HG02973 (cell line): Measurements from ENCODE around the gene EVA1C.
"Not testable (repeated sequence)": the region's sequence is repeated elsewhere in the genome, so short reads cannot be mapped to it uniquely, and the experiment has no call there.

Experiments
- ATAC-seq: cut with Tn5 transposase; IDR thresholded peaks from one replicate; pipeline ENCODE4 v1.9.1; 2021; ENCODE audit warnings: moderate library complexity; ENCODE audit not compliant: unreplicated experiment

Gene EVA1C

DNA sequence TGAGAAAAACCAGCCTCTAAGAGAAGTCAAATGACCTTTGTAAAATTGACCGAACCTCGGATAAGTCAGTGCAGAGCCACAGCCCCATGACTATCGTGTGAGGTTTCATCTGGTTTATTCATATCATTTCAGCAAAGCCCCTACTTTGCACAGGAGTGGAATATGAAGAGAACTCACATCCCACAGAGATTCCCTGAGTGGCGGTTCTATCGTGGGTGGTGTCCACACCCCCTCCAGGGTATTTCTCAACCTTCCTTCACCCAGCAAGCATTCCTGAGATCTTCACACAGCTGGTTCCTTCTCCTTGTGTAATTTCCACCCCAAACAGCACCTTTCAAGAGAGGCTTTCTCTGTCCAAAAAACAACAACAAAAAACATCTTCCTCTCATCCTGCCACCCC is 47.5 kb downstream of the EVA1C start:
- no peak for ATAC-seq

DNA sequence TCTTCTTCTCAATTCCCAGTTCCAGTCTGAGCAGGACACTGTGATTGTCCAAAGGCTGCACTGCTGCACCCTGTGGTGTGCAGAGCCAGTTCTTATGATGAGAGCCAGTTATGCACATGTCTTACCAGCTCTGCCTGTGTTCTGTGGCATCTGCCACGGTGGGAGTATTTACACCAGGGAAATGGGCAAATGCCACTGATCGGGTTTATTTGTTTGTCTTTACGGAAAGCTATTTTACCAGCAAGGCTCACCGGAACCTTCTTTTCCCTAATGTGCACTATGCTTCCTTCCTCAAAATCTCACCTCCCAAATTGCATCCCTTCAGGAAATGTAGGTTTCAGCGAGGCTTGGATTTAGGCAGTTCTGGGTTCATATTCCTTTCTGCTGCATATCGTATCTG is 49.0 kb downstream of the EVA1C start:
- no peak for ATAC-seq

DNA sequence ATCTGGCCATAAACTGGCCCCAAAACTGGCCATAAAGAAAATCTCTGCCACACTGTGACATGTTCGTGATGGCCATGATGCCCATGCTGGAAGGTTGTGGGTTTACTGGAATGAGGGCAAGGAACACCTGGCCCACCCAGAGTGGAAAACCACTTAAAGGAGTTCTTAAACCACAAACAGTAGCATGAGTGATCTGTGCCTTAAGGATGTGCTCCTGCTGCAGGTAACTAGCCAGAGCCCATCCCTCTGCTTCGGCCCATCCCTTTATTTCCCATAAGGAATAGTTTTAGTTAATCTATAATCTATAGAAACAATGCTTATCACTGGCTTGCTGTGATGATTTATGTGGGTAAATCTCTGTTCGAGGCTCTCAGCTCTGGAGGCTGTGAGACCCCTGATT is 50.1 kb downstream of the EVA1C start:
- not testable (repeated sequence) for ATAC-seq

DNA sequence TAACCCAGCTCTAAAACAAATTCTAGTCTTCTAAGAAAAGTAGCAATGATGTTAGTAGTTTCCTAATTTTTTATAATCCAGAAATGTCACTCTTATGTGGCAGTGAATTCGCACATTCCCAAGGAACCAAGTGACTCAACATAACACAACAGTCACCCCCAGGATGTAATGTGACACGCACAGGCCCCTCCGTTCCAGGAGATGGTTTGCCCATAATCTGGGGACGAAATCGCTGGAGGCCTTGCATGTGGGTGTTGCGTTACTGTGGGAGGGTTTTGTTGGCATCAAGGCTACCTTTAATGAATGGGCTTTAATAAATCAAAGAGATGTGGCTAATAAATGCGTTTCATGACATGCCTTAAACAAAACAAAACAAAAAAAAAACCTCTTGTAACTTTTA is 50.9 kb downstream of the EVA1C start:
- ATAC-seq = no peak

DNA sequence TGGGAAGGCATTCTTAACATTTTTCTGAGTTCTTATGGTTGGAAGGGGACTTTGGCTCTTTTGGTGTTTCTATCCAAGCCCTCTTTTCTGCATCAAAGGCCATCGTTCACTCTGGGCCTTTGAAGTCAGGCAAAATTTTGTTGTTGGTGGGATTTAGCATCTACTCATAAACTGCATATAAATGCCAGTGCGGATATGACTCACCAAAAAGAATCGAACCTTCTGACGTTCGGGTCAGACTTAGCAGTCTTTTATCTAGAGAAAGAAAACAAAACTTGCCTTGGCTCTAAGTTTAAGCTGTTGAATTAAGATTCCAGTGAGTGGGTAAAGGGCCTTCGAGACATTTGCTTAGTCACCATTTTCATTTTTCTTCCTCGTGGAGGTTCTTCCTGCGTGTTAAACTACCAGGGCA is 51.4 kb downstream of the EVA1C start:
- no peak for ATAC-seq

DNA sequence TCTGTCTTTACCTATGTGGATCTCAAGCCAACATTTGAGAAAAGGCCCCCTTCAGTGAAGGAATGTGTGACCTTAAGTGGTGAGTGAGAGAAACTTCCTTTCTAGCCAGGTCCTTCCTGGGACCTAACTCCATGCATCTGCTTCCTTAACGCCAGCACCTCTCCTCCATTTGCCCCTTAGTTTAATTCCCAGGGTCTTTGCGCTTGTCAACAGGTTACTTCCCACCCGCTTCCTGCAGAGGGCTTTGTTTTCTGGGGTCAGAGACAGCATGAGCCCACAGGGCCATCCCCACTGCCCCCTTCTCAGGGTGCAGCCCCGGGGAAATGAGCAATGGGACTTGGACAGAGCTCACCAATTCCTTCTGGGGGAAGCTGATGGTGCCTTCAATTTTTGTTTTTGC is 54.8 kb downstream of the EVA1C start:
- no peak for ATAC-seq

DNA sequence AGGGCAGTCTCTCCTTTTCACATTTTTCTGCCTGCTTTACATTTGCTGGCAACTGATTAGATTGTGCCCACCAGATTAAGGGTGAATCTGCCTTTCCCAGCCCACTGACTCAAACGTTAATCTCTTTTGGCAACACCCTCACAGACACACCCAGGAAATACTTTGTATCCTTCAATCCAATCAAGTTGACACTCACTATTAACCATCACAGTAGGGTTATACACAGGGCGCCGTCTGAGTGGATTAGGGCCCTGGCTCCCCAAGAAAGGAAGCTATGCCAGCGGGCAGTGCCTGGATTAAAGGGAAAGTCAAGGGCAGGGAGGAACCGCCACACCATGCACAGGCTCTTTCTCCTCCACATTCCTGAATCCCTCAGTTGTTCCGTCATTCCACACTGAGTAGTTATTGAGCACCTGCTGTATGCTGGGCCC is 56.2 kb downstream of the EVA1C start:
- no peak for ATAC-seq

DNA sequence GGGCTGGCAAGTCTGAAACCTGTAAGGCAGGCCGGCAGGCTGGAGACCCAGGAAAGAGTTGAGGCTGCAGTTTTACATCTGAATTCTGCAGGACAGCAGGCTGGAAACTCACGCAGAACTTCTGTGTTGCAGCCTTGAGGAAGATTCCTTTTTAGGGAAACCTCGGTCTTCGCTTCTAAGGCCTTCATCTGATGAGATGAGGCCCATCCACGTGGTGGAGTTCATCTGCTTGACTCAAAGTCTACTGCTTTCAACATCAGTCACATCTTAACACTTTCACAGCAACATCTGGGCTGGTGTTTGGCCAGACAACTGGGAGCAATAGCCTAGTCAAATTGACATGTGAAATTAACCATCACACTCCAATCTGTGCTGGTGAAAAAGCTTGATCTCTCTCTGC is 57.1 kb downstream of the EVA1C start:
- ATAC-seq = no peak

DNA sequence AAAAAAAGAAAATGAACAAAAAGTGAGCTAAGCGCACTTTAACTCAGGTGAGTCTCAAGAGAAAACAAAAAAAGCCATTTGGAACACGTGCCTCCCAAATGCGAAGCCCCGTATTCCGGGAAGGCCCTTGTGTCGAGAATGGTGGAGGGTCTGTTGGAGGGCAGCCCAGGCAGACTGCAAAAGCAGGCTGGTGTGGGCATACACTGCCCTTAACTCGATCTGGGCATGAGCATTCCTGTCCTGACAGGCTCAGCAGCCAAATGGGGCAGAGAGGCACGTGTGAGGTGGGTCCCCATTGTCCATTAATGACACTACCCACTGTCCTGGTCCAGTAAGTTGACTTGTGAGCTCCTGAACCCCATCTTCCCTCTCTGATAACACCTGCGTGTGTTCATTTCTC is 57.7 kb downstream of the EVA1C start:
- no peak for ATAC-seq

DNA sequence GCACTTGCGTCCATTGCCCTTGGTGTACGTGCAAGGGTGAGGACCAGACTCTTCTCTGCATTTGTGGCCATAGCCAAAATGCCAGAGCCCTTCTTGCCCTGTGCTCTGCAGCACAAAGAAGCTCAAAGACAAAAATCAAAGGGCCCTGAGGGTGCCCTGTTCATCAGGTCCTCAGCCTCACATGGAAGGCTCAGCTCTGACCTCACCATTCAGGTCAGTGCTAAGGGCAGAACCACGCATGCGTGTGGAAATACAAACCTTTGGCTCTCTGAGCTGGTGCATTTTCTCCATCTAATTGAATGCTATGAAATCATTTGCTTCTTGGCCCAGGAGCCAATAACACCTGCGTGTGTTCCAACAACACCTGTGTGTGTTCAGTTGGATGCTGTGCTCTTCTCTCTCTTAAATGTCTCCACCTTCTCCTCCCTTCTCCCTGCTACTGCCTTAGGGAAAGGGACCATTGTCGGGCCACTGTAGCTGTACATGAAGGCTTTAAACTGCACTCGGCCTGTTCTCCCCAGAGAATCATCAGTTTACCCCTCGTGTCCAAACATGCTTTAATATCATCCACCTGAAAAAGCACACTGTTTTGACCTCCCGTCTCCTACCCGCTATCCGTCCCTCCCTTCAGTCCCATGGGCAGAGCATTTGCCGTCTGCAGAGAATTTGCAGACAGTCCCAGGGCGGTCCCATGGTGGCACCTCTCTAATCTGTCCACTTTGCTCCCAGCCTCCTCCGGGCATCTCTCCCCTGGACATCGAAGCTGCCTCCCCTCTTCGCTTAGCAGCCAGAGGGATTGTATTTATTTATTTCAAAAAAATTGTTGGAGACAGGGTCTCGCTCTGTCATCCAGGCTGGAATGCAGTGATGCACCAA is 60.6 kb downstream of the EVA1C start:
- ATAC-seq = no peak

DNA sequence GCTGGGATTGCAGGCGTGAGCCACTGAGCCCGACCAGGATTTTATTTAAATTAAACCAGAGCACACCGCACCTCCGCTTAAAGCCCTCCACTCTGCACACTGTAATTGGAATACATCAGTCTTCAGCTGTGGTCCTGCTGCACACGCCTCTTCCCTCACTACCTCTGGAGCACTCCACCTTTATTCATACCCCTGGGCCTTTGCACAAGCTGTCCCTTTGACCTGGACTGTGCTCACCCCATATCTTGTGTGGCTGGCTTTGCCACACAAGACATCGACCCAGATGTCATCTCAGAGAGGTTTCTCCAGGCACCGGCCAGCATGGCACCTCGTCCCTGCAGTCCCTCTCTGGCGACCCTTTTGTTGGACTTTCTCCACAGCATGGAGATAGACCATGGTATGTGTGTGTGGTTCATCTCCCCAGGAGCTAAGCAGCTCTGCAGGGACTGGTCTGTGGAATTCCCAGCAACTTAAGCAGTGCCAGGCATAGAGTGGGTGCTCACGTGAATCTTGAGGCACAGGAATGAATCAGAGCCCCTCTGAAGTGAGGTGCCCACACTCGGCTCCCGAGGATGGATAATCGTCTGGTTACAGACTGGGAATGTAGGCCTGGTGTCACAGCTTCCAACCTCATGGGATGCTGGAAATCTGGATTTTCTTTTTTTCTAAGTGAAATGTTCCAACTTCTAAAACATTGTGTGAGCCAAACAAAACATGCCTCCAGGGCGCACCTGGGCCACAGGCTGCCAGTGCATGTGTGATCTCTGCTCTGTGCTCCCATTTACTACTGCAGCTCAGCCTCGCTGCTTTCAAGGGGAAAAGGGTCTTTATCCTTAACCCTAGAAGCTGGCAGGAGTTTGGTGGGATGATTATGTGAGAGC is 61.9 kb downstream of the EVA1C start:
- ATAC-seq = no peak

DNA sequence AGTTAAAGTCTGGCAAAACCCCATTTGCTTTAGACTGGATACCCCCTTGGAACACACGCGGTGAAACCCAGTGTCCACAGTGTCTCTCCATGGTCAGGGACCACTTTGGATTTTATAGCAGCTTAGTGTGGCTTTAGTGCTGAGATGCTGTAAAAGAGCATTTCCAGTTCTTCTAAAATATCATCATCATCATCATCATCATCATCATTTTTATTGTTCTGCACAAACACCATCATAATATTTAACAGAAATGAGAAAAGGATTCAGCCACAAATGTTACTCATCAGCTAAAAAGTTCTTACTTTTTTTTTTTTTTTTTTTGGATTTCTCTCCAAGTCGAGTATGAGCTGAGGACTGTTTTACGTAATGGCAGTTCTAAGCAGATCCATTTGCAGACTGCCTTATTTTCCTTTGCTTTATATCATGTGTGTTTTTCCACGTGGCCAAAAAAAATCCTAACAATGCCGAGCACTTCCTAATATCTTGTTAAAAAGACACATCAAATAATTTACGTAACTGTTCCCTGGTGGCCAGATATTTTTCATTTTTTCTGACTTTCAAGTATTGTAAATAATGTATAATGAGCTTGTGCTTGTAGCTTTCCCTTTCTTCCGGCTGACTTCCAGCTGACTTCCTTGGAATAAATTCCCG is 62.8 kb downstream of the EVA1C start:
- ATAC-seq = no peak

DNA sequence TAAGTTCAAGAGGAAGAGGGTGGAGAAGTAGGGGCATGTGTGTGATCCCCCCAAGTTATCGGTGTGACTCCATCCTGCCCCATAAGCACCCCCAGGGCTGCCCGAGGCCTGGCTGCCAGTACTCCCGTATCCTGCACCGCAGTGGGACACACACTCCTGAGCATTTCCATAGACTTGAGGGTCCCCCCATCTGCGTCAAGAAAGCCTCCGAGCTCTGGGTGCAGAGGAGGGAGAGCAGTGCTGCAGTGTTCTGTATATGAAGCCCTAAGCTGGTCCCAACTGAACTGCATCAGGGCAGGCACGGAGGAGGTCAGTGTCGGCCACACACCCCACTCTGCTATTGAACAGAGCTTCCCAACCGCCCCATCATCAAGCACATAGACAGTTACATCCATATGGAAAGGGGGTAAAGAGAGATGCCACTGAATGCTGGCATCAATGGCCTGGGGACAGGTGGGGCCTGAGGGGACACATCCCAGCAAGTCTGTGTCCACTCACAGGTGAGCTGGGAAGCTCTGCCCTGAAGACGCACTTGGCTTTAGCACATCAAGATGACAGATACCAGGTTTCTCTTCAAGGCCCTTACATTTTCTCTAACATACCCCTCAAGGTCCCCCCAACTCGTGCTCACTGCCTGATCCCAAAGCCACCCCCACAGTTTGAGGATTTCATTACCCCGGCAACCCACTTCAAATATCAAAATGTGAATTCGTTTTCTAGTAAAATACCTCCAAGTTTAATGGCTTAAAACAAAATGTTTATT is 64.3 kb downstream of the EVA1C start:
- no peak for ATAC-seq

DNA sequence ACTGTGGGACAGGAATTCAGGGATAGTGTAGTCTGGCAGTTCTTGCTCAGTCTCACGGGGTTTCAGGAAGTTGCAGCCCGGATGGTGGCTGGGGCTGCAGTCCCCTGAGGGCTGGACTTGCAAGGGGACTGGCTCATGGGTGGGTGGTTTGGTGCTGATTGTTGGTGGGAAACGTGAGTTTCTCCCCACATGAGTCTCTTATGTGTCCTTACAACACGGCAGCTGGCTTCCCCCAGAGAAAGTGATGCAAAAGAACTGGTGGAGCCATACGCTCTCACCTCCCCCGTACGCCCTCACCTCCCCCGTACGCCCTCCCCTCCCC is 64.9 kb downstream of the EVA1C start:
- no peak for ATAC-seq

DNA sequence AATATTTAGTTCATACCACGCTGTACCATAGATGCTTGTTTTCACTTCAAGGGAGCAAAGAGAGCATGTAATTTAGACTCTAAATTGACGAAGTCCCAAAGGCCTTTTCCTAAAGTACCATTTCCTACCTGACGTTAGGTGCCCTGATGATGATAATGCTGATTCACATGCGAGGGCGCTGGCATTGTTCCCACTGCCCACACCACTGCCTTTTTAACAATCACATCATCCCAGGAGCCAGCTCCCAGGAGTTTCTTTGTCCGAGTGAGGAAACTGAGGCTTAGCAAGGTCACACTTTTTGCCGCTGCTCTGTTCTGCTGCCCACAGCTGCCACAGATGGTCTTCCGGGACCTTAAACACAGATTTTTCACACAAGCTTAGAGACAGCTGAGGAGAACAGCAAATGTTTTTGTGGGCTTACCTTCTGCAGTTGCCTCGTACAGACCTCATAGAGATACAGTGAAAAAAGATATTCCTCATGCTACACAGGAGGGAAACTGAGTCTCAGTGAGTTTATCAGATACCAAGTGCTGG is 69.4 kb downstream of the EVA1C start:
- ATAC-seq = no peak

DNA sequence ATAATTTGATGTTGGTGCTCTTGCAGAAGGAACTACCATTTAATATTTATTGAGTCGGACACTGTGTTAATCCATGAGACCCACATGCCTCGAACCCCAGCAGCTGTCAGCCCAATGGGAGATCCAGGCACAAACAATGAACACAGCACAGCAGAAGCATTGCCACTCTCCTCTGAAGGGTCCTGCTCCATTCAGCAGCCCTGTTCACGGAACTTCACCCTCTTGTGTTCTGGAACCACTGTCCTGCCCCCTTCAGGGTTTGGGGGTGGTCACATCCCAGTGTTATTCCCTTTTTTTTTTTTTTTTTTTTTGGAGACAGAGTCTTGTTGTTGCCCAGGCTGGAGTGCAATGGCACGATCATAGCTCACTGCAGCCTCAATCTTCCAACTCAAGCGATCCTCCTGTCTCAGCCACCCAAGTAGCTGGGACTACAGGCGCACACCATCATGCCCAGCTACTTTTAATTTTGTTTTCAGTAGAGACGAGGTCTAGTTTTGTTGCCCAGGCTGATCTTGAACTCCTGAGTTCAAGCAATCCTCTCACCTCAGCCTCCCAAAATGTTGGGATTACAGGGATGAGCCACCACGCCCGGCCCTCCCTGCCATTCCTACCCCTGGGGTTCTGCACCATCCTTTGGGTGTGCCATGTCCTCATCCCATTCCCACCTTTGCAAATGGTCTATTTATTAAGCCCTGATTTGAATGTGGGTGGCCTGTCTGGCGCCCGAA is 70.2 kb downstream of the EVA1C start:
- no peak for ATAC-seq

DNA sequence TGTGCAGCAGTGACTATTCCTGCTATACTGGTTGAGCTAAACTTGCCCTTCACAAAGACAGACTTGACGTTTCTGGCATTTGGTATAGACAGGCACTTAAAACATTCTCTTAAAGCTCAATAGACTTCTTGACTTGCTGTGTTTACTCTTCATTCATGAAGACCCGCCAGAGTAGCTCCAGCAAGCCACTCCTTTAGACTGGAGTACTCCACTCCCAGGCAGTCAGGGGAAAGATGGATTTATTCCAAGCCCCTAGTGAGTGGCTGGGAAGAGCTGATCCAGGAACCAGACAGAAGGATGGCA is 70.7 kb downstream of the EVA1C start:
- ATAC-seq = no peak

DNA sequence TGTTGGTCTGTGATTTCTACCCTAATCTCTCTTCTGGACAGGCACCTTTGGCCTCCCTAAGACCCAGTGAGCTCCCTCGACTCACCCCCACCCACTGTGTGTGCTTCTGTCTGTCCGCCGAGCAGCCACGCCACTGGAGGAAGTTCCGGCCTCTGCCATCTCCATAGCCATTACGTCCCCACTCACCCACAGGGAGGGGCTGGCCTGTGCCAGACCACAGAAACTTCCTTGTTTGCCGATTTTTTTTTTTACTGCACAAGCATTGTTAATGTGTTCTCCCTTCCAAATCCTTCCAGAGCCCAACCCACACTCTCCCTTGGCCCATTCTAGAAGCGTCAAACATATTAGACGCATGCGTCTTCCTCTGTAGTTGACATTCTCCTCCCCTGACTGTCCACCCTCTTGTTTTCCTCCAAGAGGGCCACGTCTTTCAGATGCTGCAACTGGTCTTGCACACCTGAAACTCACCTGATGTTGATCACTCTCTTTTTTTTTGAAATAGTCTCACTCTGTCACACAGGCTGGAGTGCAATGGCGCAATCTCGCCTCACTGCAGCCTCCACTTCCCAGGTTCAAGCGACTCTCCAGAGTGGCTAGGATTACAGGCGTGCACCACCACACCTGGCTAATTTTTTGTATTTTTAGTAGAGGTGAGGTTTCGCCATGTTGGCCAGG is 72.3 kb downstream of the EVA1C start:
- no peak for ATAC-seq

DNA sequence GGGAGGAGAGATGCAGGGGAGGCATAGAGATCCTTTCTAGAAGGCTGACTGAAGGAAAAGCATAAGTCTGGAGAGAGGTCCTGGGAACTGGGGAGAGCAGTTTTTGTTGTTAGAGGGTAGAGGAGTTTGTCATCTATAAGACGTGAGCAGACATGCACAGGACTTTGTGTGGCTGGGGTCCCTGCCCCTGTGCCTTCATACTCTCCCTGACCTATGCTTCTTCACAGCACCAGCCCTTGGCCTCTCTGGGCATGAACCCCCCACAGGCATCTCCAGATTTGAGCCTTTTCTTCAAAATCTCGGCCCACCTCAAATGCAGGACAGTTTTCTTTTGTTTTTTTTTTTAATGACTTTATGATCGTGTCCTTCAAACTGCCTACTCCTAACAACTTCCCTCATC is 79.9 kb downstream of the EVA1C start:
- ATAC-seq = no peak
